NCI-H2171 (cell line): Measurements from ENCODE around the gene SYN1.

ENCODE experiments used
- DNase-seq: peaks from one replicate; lab custom pipeline; 2025; lab: John Stamatoyannopoulos, UW

Gene SYN1

GRCh38 chrX:47595716-47596251, 23.9 kb downstream of the SYN1 start:
- no peak for DNase-seq

- DNase-seq, result no peak
Observed at GRCh38 chrX:47593522-47593921, 26.1 kb downstream of the SYN1 start.

GRCh38 chrX:47590984-47591383, 28.7 kb downstream of the SYN1 start:
- DNase-seq, result no peak

GRCh38 chrX:47587906-47588735, 31.5 kb downstream of the SYN1 start:
- no peak for DNase-seq

- DNase-seq, result no peak
Observed at GRCh38 chrX:47587091-47587891, 32.4 kb downstream of the SYN1 start.

GRCh38 chrX:47586043-47586787, 33.4 kb downstream of the SYN1 start:
- no peak for DNase-seq

- no peak for DNase-seq
Observed at GRCh38 chrX:47585273-47585672, 34.4 kb downstream of the SYN1 start.

- DNase-seq, result no peak
Observed at GRCh38 chrX:47584714-47585113, 34.9 kb downstream of the SYN1 start.

GRCh38 chrX:47583240-47583861, 36.3 kb downstream of the SYN1 start:
- DNase-seq, result no peak

- no peak for DNase-seq
Observed at GRCh38 chrX:47581731-47582647, 37.7 kb downstream of the SYN1 start, which contains the start of gene TIMP1. TSS of gene TIMP1 (plus strand) at chrX:47582436. CDS start at chrX:47583416, 980 bp downstream.

- no peak for DNase-seq
Observed at GRCh38 chrX:47579537-47579936, 40.1 kb downstream of the SYN1 start.

- DNase-seq, result no peak
Observed at GRCh38 chrX:47578692-47579091, 41.0 kb downstream of the SYN1 start.

GRCh38 chrX:47577901-47578300, 41.8 kb downstream of the SYN1 start:
- no peak for DNase-seq

- DNase-seq, result no peak
Observed at GRCh38 chrX:47577424-47577823, 42.2 kb downstream of the SYN1 start.

GRCh38 chrX:47576021-47576898, 43.4 kb downstream of the SYN1 start:
- no peak for DNase-seq

GRCh38 chrX:47574547-47575301, 44.9 kb downstream of the SYN1 start:
- no peak for DNase-seq

GRCh38 chrX:47574076-47574546, 45.5 kb downstream of the SYN1 start:
- no peak for DNase-seq

- DNase-seq, result no peak
Observed at GRCh38 chrX:47573341-47574075, 46.1 kb downstream of the SYN1 start.
